Left colon (tissue), 2 donors: ENCODE data around the gene TSC22D3. TPM values are rescaled to one million over a fixed set of nuclear protein-coding genes. Genes with fewer than 3 reads are reported as not detected.
"Not testable (repeated sequence)": the region's sequence is repeated elsewhere in the genome, so short reads cannot be mapped to it uniquely, and the experiment has no call there.

ENCODE experiments used
- ATAC-seq: fragments of 200-7000 bp; cut with Tn5 transposase; one replicate; pipeline ENCODE4 v1.9.1; 2020; ENCODE audit warnings: mild to moderate bottlenecking, moderate library complexity
- DNase-seq, 2 donors: peaks; one replicate each; pipeline ENCODE4 v3.0.0-alpha.2; 2020
- intact Hi-C, 2 donors: fragments of 100-400 bp; cut with DNase I in 1 of 2; cut with micrococcal nuclease in 1 of 2; formaldehyde crosslinking; loops; one replicate each; pipeline versions ENCODE4 v1.11.2 to v1.14.0; 2022; cut with DNase I, micrococcal nuclease
- total RNA-seq, 2 donors: library from RNA; stranded (reverse); fragmentation: NEBNext Ultra II Directional; extraction: Animal tissue kit (Norgen Biotek cat#: 25700); gene quantifications; one replicate each; pipeline ENCODE4 v1.2.1, GENCODE V29; 2021
- donor health status: DM: no; HTN: no; CAD: no.
- donor health status: DM: yes; HTN: yes; CAD: no.

Gene TSC22D3
- total RNA-seq, 2 donors from 2014 or later, result 33.0 to 106 TPM

- DNase-seq, result no peak
- ATAC-seq, result no peak
- intact Hi-C loops, result no loop called here
Measured at GRCh38 chrX:107701493-107702121, 74.0 kb downstream of the TSC22D3 start.

DNA sequence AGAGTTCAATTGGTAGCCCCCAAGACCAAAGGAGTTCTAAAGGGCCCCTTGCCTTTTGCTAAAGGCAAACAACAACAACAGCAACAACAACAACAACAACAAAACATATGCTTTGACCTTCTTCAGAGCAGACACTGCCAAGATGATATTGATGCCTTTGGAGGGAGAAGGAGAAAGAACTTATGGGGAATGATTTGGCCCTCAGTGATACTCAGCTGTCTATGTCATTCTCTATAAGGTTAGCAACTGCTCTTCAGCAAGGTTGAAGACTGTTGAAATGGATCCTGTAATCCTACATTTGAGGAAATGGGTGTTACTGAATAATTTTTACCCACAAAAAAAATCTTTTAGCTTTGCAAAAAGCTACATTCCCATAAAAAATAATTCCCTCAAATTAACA lies 74.8 kb downstream of the TSC22D3 start:
- intact Hi-C loops, result no loop called here
- DNase-seq (no peak), ATAC-seq (no peak)

- intact Hi-C loops, result no loop called here
- peak; percentile 46 for ATAC-seq
- no peak for DNase-seq
Measured at GRCh38 chrX:107700317-107700774, 75.2 kb downstream of the TSC22D3 start.

DNA sequence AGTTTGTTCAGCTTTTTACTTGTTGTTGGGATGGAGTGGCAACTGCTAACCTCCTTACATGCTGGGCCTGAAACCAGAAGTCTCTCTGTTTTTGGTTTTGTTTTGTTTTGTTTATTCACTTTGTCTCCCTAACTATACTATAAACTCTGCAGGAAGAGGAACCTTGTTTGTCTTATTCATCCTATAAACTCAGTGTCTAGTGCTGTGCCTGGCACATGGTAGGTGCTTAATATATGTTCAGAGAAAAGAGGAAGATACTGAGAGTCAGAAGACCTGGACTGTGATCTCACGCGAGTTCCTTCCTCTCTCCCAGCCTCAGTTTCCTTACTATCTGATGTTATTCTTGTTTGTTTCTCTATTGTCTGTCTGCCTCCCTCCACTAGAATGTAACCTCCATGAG lies 76.0 kb downstream of the TSC22D3 start:
- ATAC-seq, result no peak

GRCh38 chrX:107691024-107691448 lies 84.6 kb downstream of the TSC22D3 start:
- ATAC-seq (no peak), DNase-seq (no peak)
- intact Hi-C loops, result no loop called here

More for the DNA sequence above, 76.0 kb downstream of the TSC22D3 start:
- DNase-seq, result no peak
- intact Hi-C loops, result no loop called here

DNA sequence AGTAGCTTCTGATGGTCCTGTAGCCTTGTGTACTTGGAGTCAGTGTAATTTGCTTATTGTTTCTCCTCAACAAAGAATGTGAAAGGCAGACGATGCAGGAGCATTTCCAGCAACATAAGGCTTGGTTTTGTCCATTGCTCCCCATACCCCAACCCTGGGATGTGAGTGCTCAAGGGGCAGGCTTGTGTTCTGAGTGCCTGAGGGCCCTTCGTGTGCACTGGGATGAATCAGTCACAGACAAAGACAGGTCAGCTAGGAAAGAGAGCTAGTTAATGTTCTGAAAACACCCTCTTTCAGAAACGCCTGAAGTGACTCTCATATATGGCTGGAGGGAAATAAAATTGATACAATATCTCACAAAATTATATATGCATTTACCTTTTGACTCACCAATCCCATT lies 88.1 kb downstream of the TSC22D3 start:
- no peak for DNase-seq
- ATAC-seq, result no peak
- intact Hi-C loops, result no loop called here

- intact Hi-C loops, result no loop called here
- DNase-seq (no peak), ATAC-seq (no peak)
Measured at GRCh38 chrX:107686792-107687191, 88.8 kb downstream of the TSC22D3 start.

GRCh38 chrX:107686026-107686425 lies 89.6 kb downstream of the TSC22D3 start:
- intact Hi-C loops, result no loop called here
- DNase-seq (no peak), ATAC-seq (no peak)

DNA sequence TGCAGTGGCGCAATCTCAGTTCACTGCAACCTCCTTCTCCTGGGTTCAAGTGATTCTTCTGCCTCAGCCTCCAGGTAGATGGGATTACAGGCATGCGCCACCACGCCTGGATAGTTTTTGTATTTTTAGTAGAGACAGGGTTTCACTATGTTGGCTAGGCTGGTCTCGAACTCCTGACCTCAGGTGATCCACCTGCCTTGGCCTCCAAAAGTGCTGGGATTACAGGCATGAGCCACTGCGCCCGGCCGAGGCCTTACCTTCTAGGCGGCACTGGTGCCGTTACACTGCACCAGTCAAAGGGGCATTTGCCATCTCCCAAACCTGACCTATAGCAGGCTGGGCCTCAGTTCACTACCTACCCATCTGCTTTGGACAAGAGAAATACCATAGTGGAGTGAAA lies 90.0 kb downstream of the TSC22D3 start:
- intact Hi-C loops, ATAC-seq: not testable (repeated sequence)

DNA sequence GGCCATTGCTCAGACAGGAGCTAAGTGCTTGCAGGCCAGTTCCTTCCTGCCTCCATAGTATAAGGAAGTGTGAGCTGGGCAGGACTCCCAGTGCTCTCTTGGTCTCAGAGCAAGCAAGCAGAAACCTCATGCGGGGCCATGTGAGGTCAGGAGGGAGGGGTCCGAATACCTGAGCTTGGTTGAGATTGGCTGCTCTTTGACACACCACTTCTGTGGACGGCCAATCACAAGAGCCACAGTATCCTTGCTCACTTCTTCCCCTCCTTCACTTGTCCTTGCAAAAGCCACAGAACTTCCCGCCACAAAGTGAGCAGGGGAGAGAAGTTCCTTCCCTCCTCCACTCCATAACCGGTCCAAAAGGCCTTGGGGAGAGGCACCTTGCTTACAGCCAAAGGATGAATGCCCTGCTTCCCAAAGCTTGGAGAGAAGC lies 90.6 kb downstream of the TSC22D3 start:
- intact Hi-C loops, result no loop called here
- ATAC-seq (peak; percentile 95), DNase-seq (peak; percentile 63 to 86)

More for the DNA sequence above, 90.0 kb downstream of the TSC22D3 start:
- not testable (repeated sequence) for DNase-seq

- intact Hi-C loops, result no loop called here
- DNase-seq, result no peak
- no peak for ATAC-seq
Measured at GRCh38 chrX:107683931-107684330, 91.7 kb downstream of the TSC22D3 start.

GRCh38 chrX:107683124-107683895 lies 92.3 kb downstream of the TSC22D3 start:
- ATAC-seq (peak; percentile 5), DNase-seq (no peak)
- intact Hi-C loops, result no loop called here

GRCh38 chrX:107682256-107682655 lies 93.3 kb downstream of the TSC22D3 start:
- peak; percentile 46 for ATAC-seq
- no peak for DNase-seq
- intact Hi-C loops, result no loop called here

GRCh38 chrX:107678957-107679740 lies 96.4 kb downstream of the TSC22D3 start:
- DNase-seq (peak; percentile 67 to 76), ATAC-seq (no peak)
- intact Hi-C loops, result no loop called here

DNA sequence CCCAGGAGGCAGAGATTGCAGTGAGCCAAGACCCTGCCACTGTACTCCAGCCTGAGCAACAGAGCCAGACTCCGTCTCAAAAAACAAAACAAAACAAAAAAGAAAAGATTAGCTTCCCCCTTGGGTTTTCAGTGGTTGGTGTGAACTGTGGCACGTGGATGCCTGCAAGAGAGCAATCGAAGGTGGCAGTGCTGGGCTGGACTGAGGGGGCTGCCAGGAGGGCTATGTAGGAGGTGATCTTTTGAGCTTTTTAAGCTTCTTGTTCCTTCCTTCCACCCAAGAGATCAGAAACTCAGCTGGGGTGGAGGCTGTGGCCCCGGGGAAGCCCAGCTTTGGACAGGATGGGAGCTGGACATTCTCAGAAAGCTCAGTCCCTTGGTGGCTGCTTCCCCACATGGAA lies 97.7 kb downstream of the TSC22D3 start:
- DNase-seq (no peak), ATAC-seq (no peak)
- intact Hi-C loops, result no loop called here

GRCh38 chrX:107677501-107677901 lies 98.1 kb downstream of the TSC22D3 start:
- intact Hi-C loops, result no loop called here
- no peak for DNase-seq
- ATAC-seq, result no peak

- intact Hi-C loops, result no loop called here
- DNase-seq, result peak; percentile 78 to 90
- ATAC-seq, result peak; percentile 77
Measured at GRCh38 chrX:107676559-107677378, 98.8 kb downstream of the TSC22D3 start.

DNA sequence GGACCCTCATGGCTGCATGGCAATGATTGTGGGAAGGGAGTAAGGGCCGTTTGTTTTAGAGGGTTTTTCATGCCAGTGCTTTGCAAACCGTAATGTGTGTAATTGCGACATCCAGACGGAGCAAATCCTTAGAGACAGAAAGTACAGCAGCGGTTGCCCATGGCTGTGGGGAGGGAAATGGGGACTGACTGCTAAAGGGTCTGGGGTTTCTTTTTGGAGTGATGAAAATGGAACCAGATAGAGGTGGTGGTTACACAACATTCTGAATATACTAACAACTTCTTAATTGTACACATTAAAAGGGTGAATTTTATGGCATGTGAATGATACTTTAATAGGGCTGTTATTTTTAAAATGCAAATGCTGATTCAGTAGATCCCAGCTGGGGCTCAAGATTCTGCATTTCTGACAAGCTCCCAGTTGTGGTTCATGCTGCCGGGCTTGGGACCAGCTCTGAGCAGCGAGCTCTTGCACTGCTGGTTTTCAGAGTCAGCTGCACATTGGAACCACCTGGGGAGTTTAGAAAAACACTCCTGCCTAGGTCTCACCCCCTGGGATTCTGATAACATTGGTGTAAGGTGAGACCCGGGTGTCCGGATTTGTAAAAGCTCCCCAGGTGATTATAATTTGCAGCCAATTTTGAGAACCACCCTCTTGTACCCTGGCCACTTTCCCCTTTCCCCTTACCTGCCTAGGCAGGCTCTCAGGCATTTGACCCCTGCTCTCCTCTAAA lies 99.6 kb downstream of the TSC22D3 start:
- no peak for ATAC-seq
- intact Hi-C loops, result no loop called here
- DNase-seq, result no peak
